Cerebellar nuclear complex (tissue), 1 donor: ENCODE data around the gene PNMA8A.
"Not testable (repeated sequence)": the region's sequence is repeated elsewhere in the genome, so short reads cannot be mapped to it uniquely, and the experiment has no call there.

ENCODE experiments used
- DNase-seq, 2 experiments: peaks; one replicate each; lab custom pipeline; 2025; lab: John Stamatoyannopoulos, UW

PNMA8A gene

GRCh38 chr19:46471116-46471733 lies at the start of gene PNMA8A:
Gene PNMA8A, minus strand, starts transcription at chr19:46471563. Its CDS starts 528 bp downstream, at chr19:46471035.
- DNase-seq: peak in 1 of 2 experiments; percentile 45

GRCh38 chr19:46520616-46521015 lies 49.3 kb upstream of the PNMA8A start:
- no peak for DNase-seq

GRCh38 chr19:46517471-46517870 lies 46.1 kb upstream of the PNMA8A start:
- DNase-seq: no peak

GRCh38 chr19:46515879-46516350 lies 44.6 kb upstream of the PNMA8A start:
- DNase-seq: no peak

GRCh38 chr19:46515290-46515609 lies 43.9 kb upstream of the PNMA8A start:
- no peak for DNase-seq

GRCh38 chr19:46514589-46515289 lies 43.4 kb upstream of the PNMA8A start:
- DNase-seq: no peak

DNA sequence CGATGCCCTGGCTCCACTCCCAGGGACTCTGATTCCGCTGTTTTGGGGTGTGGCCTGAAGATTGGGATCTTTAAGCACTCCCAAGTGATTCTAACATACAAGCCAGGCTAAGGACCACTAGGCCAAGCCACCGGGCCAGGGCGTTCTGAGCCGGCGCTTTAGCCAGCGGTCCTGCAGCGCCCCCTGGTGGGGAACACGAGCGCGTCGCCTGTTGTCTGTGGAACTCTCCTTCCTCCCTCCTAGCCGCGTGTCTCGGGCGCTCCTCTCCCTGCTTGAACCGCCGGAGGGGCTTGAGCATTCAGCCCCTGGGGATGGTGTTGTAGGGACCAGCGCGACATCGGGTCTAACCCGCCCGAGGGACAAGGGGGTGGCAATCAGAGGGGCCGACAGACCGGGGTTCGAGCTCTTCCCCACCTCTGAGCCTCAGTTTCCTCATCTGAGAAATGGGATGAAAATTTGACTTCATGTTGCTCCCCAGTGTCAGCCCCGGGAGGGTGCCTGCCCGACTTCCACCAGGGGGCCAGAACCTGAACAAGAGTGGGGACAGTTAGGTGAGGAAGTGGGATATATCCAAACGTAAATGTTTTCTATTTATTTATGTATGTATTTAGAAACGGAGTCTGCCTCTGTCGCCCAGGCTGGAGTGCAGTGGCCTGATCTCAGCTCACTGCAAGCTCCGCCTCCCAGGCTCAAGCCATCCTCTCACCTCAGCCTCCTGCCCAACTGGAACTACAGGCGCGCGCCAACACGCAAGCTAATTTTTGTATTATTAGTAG lies 42.3 kb upstream of the PNMA8A start:
- DNase-seq: no peak

DNA sequence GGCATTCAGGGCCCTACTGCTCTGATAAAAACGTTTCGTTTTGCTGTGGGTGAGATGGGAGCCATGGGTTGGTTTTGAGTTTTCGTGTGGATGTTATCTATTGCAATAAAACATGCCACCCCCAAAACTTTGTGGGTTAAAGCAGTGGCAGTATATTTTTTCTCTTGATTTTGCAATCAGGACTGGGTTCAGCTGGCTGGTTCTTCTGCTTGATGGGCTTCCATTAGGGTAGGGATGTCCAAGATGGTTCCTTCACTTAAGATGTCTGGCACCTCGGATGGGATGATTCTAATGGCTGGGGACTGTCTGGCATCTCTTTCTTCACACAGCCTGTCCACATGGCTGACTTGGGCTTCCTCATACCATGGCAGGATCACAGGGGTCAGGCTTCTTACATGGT lies 39.9 kb upstream of the PNMA8A start:
- DNase-seq: no peak

GRCh38 chr19:46508206-46508605 lies 36.8 kb upstream of the PNMA8A start:
- DNase-seq: no peak

- no peak for DNase-seq
These were observed 32.6 kb upstream of the PNMA8A start for GRCh38 chr19:46503848-46504453.

- DNase-seq: no peak
These were observed 31.5 kb upstream of the PNMA8A start for GRCh38 chr19:46502891-46503290.

- no peak for DNase-seq
These were observed 28.3 kb upstream of the PNMA8A start for GRCh38 chr19:46499692-46500091.

DNA sequence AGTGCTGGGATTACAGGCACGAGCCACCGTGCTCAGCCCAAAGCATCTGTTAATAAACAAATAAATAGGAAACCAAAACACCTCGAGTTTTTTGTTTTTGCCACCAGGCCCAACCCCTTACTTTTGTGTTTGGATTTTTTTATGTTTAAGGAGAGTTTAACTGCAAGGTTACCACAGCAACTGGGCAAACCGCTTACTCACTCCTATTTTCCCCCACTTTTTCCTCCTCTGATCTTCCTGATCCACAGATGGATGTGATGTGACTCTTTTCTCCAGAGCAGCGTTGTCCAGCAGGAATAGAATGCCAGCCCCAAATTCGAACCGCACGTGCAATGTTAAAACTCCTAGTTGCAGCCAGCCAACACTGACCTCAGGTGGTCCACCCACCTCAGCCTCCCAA lies 26.4 kb upstream of the PNMA8A start:
- no peak for DNase-seq

DNA sequence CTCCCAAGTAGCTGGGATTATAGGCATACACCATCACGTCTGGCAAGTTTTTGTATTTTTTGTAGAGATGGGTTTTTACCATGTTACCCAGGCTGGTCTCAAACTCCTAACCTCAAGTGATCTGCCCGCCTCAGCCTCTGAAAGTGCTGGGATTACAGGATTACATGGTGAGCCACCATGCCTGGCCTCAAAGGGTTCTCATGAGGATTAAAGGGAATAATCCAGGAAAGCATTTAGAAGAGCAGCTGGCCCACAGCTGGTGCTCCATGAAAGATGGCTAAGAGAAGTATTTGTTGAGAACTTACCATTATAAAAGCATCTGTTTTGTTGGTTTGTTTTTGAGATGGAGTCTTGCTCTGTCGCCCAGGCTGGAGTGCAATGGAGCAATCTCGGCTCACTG lies 25.5 kb upstream of the PNMA8A start:
- DNase-seq: not testable (repeated sequence)

DNA sequence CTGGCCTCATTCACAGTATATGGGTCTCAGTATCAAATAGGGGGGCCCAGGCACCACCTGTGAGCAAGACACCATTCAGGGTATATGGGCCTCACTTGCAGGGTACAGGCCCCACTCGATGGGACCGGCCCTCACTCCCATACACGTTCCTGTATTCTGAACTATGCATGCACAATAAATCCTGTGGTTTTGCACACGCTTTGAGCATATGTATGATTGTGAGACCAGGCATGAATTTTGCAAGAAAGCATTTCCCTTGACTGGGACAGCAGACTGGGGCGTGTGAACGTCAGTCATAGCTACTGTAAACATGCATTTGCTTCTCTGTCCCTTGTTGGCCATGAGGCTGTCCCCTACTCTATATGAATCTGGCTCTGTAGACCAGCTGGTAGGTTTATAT lies 24.9 kb upstream of the PNMA8A start:
- no peak for DNase-seq

DNA sequence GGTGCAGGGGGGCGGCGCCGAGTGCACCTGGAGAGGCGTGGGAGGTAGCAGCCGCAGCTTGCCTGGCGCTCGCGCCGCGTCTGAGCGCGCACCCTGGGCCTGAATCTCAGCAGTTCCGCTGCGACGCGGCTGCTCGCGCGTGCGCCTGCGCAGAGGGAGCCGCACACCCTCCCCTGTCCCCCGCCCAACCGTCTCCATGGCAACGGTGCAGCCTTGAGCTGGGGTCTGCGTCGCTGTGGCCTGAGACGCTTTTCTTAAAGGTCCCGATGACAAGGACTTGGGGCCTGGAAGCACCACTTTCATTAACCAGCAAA lies 24.4 kb upstream of the PNMA8A start, which contains the start of gene PNMA8B:
TSS of gene PNMA8B (minus strand) at position 82 of the 314 bp plus-strand sequence. CDS start 402 bp downstream, outside the sequence.
- peak in 1 of 2 experiments; percentile 52 for DNase-seq

DNA sequence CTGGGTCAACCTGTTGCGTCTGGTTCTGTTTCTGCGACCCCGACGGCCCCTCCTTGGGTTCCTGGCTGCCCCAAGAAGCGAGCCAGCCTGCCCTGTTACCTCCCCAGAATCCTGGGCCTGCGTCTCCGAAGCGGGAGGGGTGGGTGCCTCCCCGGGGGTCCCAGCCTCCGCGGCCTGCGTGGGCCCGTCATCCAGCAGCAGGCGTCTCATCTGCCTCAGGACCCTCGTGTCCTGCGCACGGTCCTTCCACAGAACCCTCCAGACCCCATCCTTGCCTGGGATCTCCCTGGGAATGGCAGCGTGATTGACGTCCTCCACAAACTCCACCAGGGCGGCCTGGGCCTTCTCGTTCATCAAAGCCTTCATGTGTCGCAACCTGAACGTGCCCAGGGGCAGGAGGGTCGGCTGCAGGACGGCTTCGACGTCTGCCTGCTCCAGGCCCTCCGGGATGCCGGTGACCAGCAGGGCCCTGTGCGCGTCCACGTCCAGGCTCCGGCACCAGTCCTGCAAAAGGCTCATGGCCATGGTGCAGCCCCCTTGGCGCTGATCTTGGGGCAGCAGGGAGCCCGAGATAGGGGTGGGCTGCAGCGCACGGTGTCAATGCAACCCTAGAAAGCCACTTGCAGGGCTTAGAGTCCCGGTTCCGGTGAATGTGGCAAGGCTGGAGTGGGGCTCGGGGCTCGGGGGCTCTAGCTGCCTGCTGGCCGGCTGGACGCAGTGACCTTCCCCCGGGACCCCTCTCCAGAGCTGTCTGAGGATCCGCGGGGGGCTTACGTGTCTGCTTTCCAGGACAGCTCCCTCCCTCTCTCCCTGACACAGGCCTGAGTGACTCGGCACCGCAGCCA lies 23.8 kb upstream of the PNMA8A start:
- no peak for DNase-seq

GRCh38 chr19:46494146-46494940 lies 23.0 kb upstream of the PNMA8A start:
- no peak for DNase-seq

DNA sequence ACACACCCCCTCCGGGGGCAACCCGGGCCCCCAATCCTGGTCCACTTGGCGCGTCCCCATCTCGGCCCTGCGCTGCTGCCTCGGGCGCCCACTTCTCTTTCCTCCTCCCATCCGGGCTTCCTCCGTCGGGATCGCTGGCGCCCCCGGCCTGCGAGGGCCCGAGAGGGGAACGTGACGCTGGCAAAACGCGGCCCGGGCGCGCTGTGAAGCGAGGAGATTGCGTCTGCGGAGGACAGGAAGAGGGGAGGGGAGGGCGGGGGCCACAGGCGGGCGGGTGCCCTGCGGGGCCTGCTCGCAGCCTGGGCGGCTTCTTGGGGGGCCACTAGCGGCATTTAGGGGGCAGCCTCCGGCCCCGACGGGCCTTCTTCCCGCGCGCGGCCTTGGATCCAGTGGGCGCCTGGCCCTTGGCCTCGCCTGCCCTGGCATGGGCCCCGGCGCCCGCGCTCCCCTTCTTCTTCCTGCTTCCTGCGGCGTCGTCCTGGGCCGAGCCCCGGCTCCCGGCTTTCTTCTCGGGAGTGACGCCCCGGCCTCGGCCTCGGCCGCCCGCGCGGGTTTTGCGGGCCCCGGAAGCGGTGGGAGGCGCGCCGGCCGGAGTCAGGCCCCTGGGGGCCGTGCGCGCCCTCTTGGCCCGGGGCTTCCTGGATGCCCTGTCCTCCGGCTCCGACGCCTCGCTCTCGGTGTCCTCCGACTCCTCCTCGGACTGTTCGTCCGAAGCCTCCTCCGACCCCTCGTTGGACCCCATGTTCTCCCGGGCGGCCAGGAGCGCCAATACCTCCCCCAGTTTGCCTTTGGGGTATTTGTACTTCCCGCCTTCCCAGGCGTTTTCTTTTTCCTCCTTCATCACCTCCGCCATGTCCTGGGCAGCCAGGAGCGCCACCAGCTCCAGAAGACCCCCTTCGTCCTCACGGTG lies 22.1 kb upstream of the PNMA8A start:
- no peak for DNase-seq

- no peak for DNase-seq
These were observed 21.5 kb upstream of the PNMA8A start for GRCh38 chr19:46492841-46493235.
